Loucy (cell line): Measurements from ENCODE around the gene WNT11.

ENCODE experiments used
- H2AFZ ChIP-seq: fragments of 200-600 bp; sonication (generic); 2 replicates; pipeline ENCODE4 v1.6.0; 2016; ENCODE audit warnings: antibody characterized with exemption, mild to moderate bottlenecking, low read length, moderate library complexity
- H3F3A ChIP-seq: fragments of 200-600 bp; 2 replicates; pipeline ENCODE4 v1.6.0; 2016; ENCODE audit warnings: antibody characterized with exemption, low read depth, mild to moderate bottlenecking
- H3K27me3 ChIP-seq: fragments of 200-600 bp; sonication (generic); 2 replicates; pipeline ENCODE4 v1.6.1; 2014; ENCODE audit warnings: low read length, mild to moderate bottlenecking; ENCODE audit not compliant: insufficient read depth, poor library complexity, severe bottlenecking
- H3K36me3 ChIP-seq: fragments of 200-600 bp; sonication (generic); 2 replicates; pipeline ENCODE4 v1.6.1; 2016; ENCODE audit warnings: low read length; ENCODE audit not compliant: insufficient read depth
- H3K4me1 ChIP-seq: fragments of 200-600 bp; sonication (generic); 2 replicates; pipeline ENCODE4 v1.5.1; 2014; ENCODE audit warnings: low read length, mild to moderate bottlenecking; ENCODE audit not compliant: insufficient read depth, poor library complexity, severe bottlenecking
- H3K4me2 ChIP-seq: fragments of 200-600 bp; sonication (generic); 2 replicates; pipeline ENCODE4 v1.6.0; 2014; ENCODE audit warnings: antibody characterized with exemption, low read length, low read depth, mild to moderate bottlenecking; ENCODE audit not compliant: poor library complexity, severe bottlenecking
- H3K4me3 ChIP-seq: fragments of 200-600 bp; sonication (generic); 2 replicates; pipeline ENCODE4 v1.5.1; 2014; ENCODE audit warnings: low read length, mild to moderate bottlenecking, mixed read lengths; ENCODE audit not compliant: poor library complexity, severe bottlenecking
- H3K79me2 ChIP-seq: fragments of 200-600 bp; sonication (generic); 2 replicates; pipeline ENCODE4 v1.6.1; 2014; ENCODE audit warnings: low read length; ENCODE audit not compliant: insufficient read depth
- H3K9ac ChIP-seq: fragments of 200-600 bp; sonication (generic); 2 replicates; pipeline ENCODE4 v1.6.0; 2014; ENCODE audit warnings: mild to moderate bottlenecking, low read depth, low read length, moderate library complexity; ENCODE audit not compliant: poor library complexity, severe bottlenecking
- H3K9me2 ChIP-seq: fragments of 200-600 bp; sonication (generic); replicated peaks from 2 replicates; pipeline ENCODE4 v1.6.1; 2016; ENCODE audit warnings: low read depth, low read length, mixed read lengths
- H3K9me3 ChIP-seq: fragments of 200-600 bp; sonication (generic); 2 replicates; pipeline ENCODE4 v1.6.1; 2014; ENCODE audit warnings: mild to moderate bottlenecking, antibody characterized with exemption, low read length, low read depth; ENCODE audit not compliant: insufficient read depth
- H4K20me1 ChIP-seq: fragments of 200-600 bp; sonication (generic); 2 replicates; pipeline ENCODE4 v1.6.0; 2014; ENCODE audit warnings: antibody characterized with exemption, low read length, mild to moderate bottlenecking; ENCODE audit not compliant: insufficient read depth, poor library complexity, severe bottlenecking
- CTCF ChIP-seq: fragments of 200-600 bp; sonication (generic); conservative IDR thresholded peaks from 2 replicates; pipeline ENCODE4 v1.5.1; 2014; ENCODE audit warnings: mild to moderate bottlenecking, antibody characterized with exemption, low read length
- EZH2phosphoT487 ChIP-seq: fragments of 200-600 bp; IDR thresholded peaks from 2 replicates; pipeline ENCODE4 v1.6.1; 2018; ENCODE audit warnings: antibody characterized with exemption, mild to moderate bottlenecking, moderate library complexity, borderline replicate concordance

Gene WNT11

GRCh38 chr11:76173663-76174062, 32.6 kb downstream of the WNT11 start:
- H3F3A ChIP-seq, result no peaks in the 10 kb centered on the region
- H3K9me2 ChIP-seq, result no peaks in the 10 kb centered on the region
- no peak overlapping the region for H2AFZ ChIP-seq
- H3K36me3 ChIP-seq, result no peaks in the 10 kb centered on the region
- no peak for TF ChIP-seq CTCF
- no peak for TF ChIP-seq EZH2phosphoT487
- no peaks in the 10 kb centered on the region for H3K9me3 ChIP-seq
- H3K27me3 ChIP-seq, result no peaks in the 10 kb centered on the region
- no peak overlapping the region for H3K4me2 ChIP-seq
- no peak overlapping the region for H3K4me3 ChIP-seq
- H3K79me2 ChIP-seq, result no peaks in the 10 kb centered on the region
- no peak overlapping the region for H3K9ac ChIP-seq
- no peaks in the 10 kb centered on the region for H3K4me1 ChIP-seq
- H4K20me1 ChIP-seq, result no peaks in the 10 kb centered on the region

- Histone ChIP-seq H3K4me2 (no peak overlapping the region), H3K9me2 (no peaks in the 10 kb centered on the region), H3K79me2 (no peaks in the 10 kb centered on the region), H3K4me3 (no peak overlapping the region), H3K27me3 (no peaks in the 10 kb centered on the region), H4K20me1 (no peaks in the 10 kb centered on the region), H3K9ac (no peak overlapping the region), H2AFZ (no peak overlapping the region), H3F3A (no peaks in the 10 kb centered on the region), H3K36me3 (no peaks in the 10 kb centered on the region), H3K9me3 (no peaks in the 10 kb centered on the region), H3K4me1 (no peaks in the 10 kb centered on the region)
- no peak for TF ChIP-seq CTCF
- TF ChIP-seq EZH2phosphoT487, result no peak
These were observed 33.7 kb downstream of the WNT11 start for GRCh38 chr11:76172583-76172982.

- TF ChIP-seq CTCF, result no peak
- TF ChIP-seq EZH2phosphoT487, result no peak
- no peaks in the 10 kb centered on the region for H3F3A ChIP-seq
- H3K9me3 ChIP-seq, result no peaks in the 10 kb centered on the region
- no peaks in the 10 kb centered on the region for H3K79me2 ChIP-seq
- H3K4me1 ChIP-seq, result no peaks in the 10 kb centered on the region
- H3K9me2 ChIP-seq, result no peaks in the 10 kb centered on the region
- H3K9ac ChIP-seq, result no peak overlapping the region
- H2AFZ ChIP-seq, result no peak overlapping the region
- H4K20me1 ChIP-seq, result no peaks in the 10 kb centered on the region
- no peaks in the 10 kb centered on the region for H3K36me3 ChIP-seq
- no peak overlapping the region for H3K4me3 ChIP-seq
- H3K27me3 ChIP-seq, result no peaks in the 10 kb centered on the region
- H3K4me2 ChIP-seq, result no peak overlapping the region
These were observed 35.8 kb downstream of the WNT11 start for GRCh38 chr11:76170468-76170867.
